Tibial artery (tissue), 4 donors: ENCODE measurements around the gene HES1.

Experiments
- DNase-seq, 2 donors: peaks; one replicate each; pipeline ENCODE4 v3.0.0-alpha.2; 2019
- H3K27ac ChIP-seq, 2 donors: fragments of 200-600 bp; sonication (generic) in 1 of 2; 1 replicate in 1 of 2; 2 replicates in 1 of 2; pipeline ENCODE4 v1.5.1; 2018 to 2019; ENCODE audit warnings: mild to moderate bottlenecking in 1 of 2
- H3K27me3 ChIP-seq, 2 donors: fragments of 200-600 bp; sonication (generic) in 1 of 2; one replicate each; pipeline versions ENCODE4 v1.5.1 to v1.6.0; 2016 to 2019
- H3K36me3 ChIP-seq, 3 donors: fragments of 200-600 bp; sonication (generic) in 2 of 3; one replicate each; pipeline ENCODE4 v1.5.1; 2016 to 2019; ENCODE audit warnings: mild to moderate bottlenecking in 2 of 3
- H3K4me1 ChIP-seq, 4 donors: fragments of 200-600 bp; sonication (generic) in 2 of 4; 1 replicate in 3 of 4; 2 replicates in 1 of 4; pipeline ENCODE4 v1.5.1; 2016 to 2019
- H3K4me3 ChIP-seq, 2 donors: fragments of 200-600 bp; sonication (generic) in 1 of 2; 1 replicate in 1 of 2; 2 replicates in 1 of 2; pipeline ENCODE4 v1.5.1; 2018 to 2019; ENCODE audit warnings: mild to moderate bottlenecking in 2 of 2
- H3K9me3 ChIP-seq, 3 donors: fragments of 200-600 bp; sonication (generic) in 1 of 3; one replicate each; pipeline ENCODE4 v1.5.1; 2016 to 2019
- CTCF ChIP-seq, 2 experiments: fragments of 200-600 bp in 1 of 2; fragments of 450-650 bp in 1 of 2; IDR thresholded peaks; one replicate each; pipeline ENCODE4 v1.5.1; 2017 to 2019; ENCODE audit warnings: antibody characterized with exemption in 2 of 2, mild to moderate bottlenecking in 1 of 2, moderate library complexity in 1 of 2
- intact Hi-C: fragments of 100-400 bp; cut with DNase I; formaldehyde crosslinking; loops from one replicate; pipeline ENCODE4 v1.15.0; 2023; ENCODE audit warnings: low total_unique reads

The HES1 gene

GRCh38 chr3:194110483-194110882 lies 25.5 kb upstream of the HES1 start:
- H3K9me3 ChIP-seq: no peaks in the 10 kb centered on the region
- intact Hi-C loops: no loop called here

GRCh38 chr3:194111336-194111735 lies 24.6 kb upstream of the HES1 start:
- TF ChIP-seq CTCF (IDR thresholded peaks at IDR 0.05): no peak
- no peaks in the 10 kb centered on the region for H3K9me3 ChIP-seq
- H3K4me3 ChIP-seq: no peak overlapping the region
- H3K27me3 ChIP-seq: peaks cover 0 to 24% of the 10 kb centered on the region in 2 donors
- no peak for DNase-seq
- H3K36me3 ChIP-seq: no peaks in the 10 kb centered on the region
- intact Hi-C loops: no loop called here
- H3K4me1 ChIP-seq: no peaks in the 10 kb centered on the region
- H3K27ac ChIP-seq: no peak overlapping the region

More at GRCh38 chr3:194110483-194110882, 25.5 kb upstream of the HES1 start:
- Histone ChIP-seq H3K4me3 (no peak overlapping the region), H3K4me1 (no peaks in the 10 kb centered on the region), H3K36me3 (no peaks in the 10 kb centered on the region), H3K27me3 (peaks cover 0 to 20% of the 10 kb centered on the region in 2 donors), H3K27ac (no peak overlapping the region)
- DNase-seq: no peak
- TF ChIP-seq CTCF (IDR thresholded peaks at IDR 0.05): no peak

GRCh38 chr3:194112120-194113106 lies 23.5 kb upstream of the HES1 start:
- DNase-seq: no peak
- Histone ChIP-seq H3K36me3 (no peaks in the 10 kb centered on the region), H3K4me1 (no peaks in the 10 kb centered on the region), H3K27me3 (peaks cover 0 to 23% of the 10 kb centered on the region in 2 donors), H3K9me3 (no peaks in the 10 kb centered on the region), H3K27ac (no peak overlapping the region), H3K4me3 (no peak overlapping the region)
- intact Hi-C loops: no loop called here
- TF ChIP-seq CTCF (IDR thresholded peaks at IDR 0.05): no peak

- intact Hi-C loops: no loop called here
- DNase-seq: no peak
- H3K36me3 ChIP-seq: no peaks in the 10 kb centered on the region
- H3K4me1 ChIP-seq: no peaks in the 10 kb centered on the region
- H3K4me3 ChIP-seq: no peak overlapping the region
- peaks cover 0 to 29% of the 10 kb centered on the region in 2 donors for H3K27me3 ChIP-seq
- no peaks in the 10 kb centered on the region for H3K9me3 ChIP-seq
- H3K27ac ChIP-seq: no peak overlapping the region
- no peak for TF ChIP-seq CTCF (IDR thresholded peaks at IDR 0.05)
These were observed 21.8 kb upstream of the HES1 start for GRCh38 chr3:194114123-194114522.

GRCh38 chr3:194117104-194117845 lies 18.7 kb upstream of the HES1 start:
- Histone ChIP-seq H3K4me3 (no peak overlapping the region), H3K4me1 (no peaks in the 10 kb centered on the region), H3K36me3 (no peaks in the 10 kb centered on the region), H3K9me3 (no peaks in the 10 kb centered on the region), H3K27ac (no peak overlapping the region), H3K27me3 (peaks cover 0 to 32% of the 10 kb centered on the region in 2 donors)
- peak in 1 of 2 donors; percentile 13 for DNase-seq
- intact Hi-C loops: no loop called here
- no peak for TF ChIP-seq CTCF (IDR thresholded peaks at IDR 0.05)
